K562 (cell line): ENCODE measurements around the gene IL2. TPM values are rescaled to one million over a fixed set of nuclear protein-coding genes. Genes with fewer than 3 reads are reported as not detected.

Source experiments
- ARID1B ChIP-seq: fragments of 450-650 bp; IDR thresholded peaks from 2 replicates; pipeline ENCODE4 v1.6.1; 2016; ENCODE audit warnings: antibody characterized with exemption, mild to moderate bottlenecking, inconsistent platforms
- ATF7 ChIP-seq: fragments of 450-650 bp; IDR thresholded peaks from 2 replicates; pipeline ENCODE4 v1.7.1; 2014; ENCODE audit warnings: mild to moderate bottlenecking, moderate library complexity
- CUX1 ChIP-seq: fragments of 200-800 bp; sonication (Bioruptor generic); IDR thresholded peaks from 2 replicates; pipeline ENCODE4 v1.6.1; 2016; ENCODE audit warnings: missing genetic modification characterization, missing compliant biosample characterization
- EGR1 ChIP-seq: fragments of 450-650 bp; conservative IDR thresholded peaks from 2 replicates; pipeline ENCODE4 v1.6.1; 2017; ENCODE audit warnings: mild to moderate bottlenecking
- FOSL1 ChIP-seq: fragments of 200-800 bp; sonication (Bioruptor generic); conservative IDR thresholded peaks from 2 replicates; pipeline ENCODE4 v1.6.1; 2016; ENCODE audit warnings: missing genetic modification characterization, missing compliant biosample characterization
- FOXM1 ChIP-seq, 2 experiments: fragments of 450-650 bp in 1 of 2; sonication (generic) in 1 of 2; formaldehyde crosslinking in 1 of 2; IDR thresholded peaks; 2 replicates each; pipeline versions ENCODE4 v1.6.1 to v1.9.0; 2017 to 2022; ENCODE audit warnings: low read depth in 2 of 2, mild to moderate bottlenecking in 2 of 2, missing genetic modification reagents in 1 of 2, moderate library complexity in 1 of 2
- MAFG ChIP-seq: fragments of 450-650 bp; conservative IDR thresholded peaks from 2 replicates; pipeline ENCODE4 v1.6.1; 2016; ENCODE audit warnings: missing genetic modification characterization, missing compliant biosample characterization
- MAFK ChIP-seq: IDR thresholded peaks from 2 replicates; pipeline ENCODE4 v1.6.1; 2011; ENCODE audit warnings: low read length, improper control_type of control experiment
- MEF2A ChIP-seq: IDR thresholded peaks from 2 replicates; pipeline ENCODE4 v1.6.1; 2011; ENCODE audit warnings: low read depth, mild to moderate bottlenecking, low read length, moderate library complexity; ENCODE audit not compliant: control insufficient read depth
- MYBL2 ChIP-seq, 2 experiments: fragments of 450-650 bp in 1 of 2; sonication (generic) in 1 of 2; formaldehyde crosslinking in 1 of 2; IDR thresholded peaks; 2 replicates each; pipeline versions ENCODE4 v1.6.1 to v1.8.1; 2017 to 2022; ENCODE audit warnings: borderline replicate concordance in 1 of 2, inconsistent platforms in 1 of 2, low read depth in 1 of 2, mild to moderate bottlenecking in 1 of 2, missing genetic modification reagents in 1 of 2, moderate library complexity in 1 of 2
- PBX2 ChIP-seq, 2 experiments: IDR thresholded peaks in 1 of 2; conservative IDR thresholded peaks in 1 of 2; 2 replicates each; pipeline ENCODE4 v1.6.1; 2016; ENCODE audit warnings: low read depth in 2 of 2, mild to moderate bottlenecking in 1 of 2, missing compliant biosample characterization in 1 of 2, missing genetic modification characterization in 1 of 2, moderate library complexity in 1 of 2
- PKNOX1 ChIP-seq: fragments of 450-650 bp; IDR thresholded peaks from 2 replicates; pipeline ENCODE4 v1.6.1; 2016
- SMARCB1 ChIP-seq: IDR thresholded peaks from 2 replicates; pipeline ENCODE4 v1.6.1; 2011; ENCODE audit warnings: improper control_type of control experiment, low read depth; ENCODE audit not compliant: insufficient read length
- SMARCE1 ChIP-seq: fragments of 450-650 bp; IDR thresholded peaks from 2 replicates; pipeline ENCODE4 v1.7.1; 2016; ENCODE audit warnings: mild to moderate bottlenecking
- ZNF3 ChIP-seq: fragments of 250-450 bp; sonication (Bioruptor Pico); IDR thresholded peaks from 2 replicates; pipeline ENCODE4 v1.5.0; 2021; ENCODE audit warnings: mild to moderate bottlenecking, moderate library complexity
- ZNF384 ChIP-seq: IDR thresholded peaks from 2 replicates; pipeline ENCODE4 v1.6.1; 2012; ENCODE audit warnings: low read depth, low read length, improper control_type of control experiment
- ZNF57 ChIP-seq: fragments of 450-650 bp; formaldehyde crosslinking; IDR thresholded peaks from 2 replicates; pipeline ENCODE4 v1.4.0; 2020; ENCODE audit warnings: mild to moderate bottlenecking, moderate library complexity
- ZNF707 ChIP-seq: fragments of 250-450 bp; sonication (Bioruptor Pico); conservative IDR thresholded peaks from 2 replicates; pipeline ENCODE4 v1.8.0; 2022; ENCODE audit warnings: inconsistent platforms, mild to moderate bottlenecking, moderate library complexity
- polyA plus RNA-seq, 8 experiments: library from polyadenylated mRNA; depleted of rRNA in 4 of 8; stranded (reverse) in 5 of 8; unstranded in 3 of 8; fragments of >200 nt; fragmentation: Nextera tagmentation in 2 of 8; fragmentation: Illumina TruSeq in 1 of 8; extraction: Ambion mirVana in 2 of 8; extraction: Trizol in 1 of 8; gene quantifications; 2 replicates each; pipeline versions ENCODE4 v1.2.1 to v1.2.3, GENCODE V29; 2011 to 2014; ENCODE audit warnings: inconsistent platforms in 1 of 8, missing spikeins in 1 of 8
- total RNA-seq, 7 experiments: library from RNA; depleted of rRNA in 6 of 7; stranded (reverse); fragments of >200 nt in 6 of 7; fragmentation: Illumina TruSeq in 2 of 7; extraction: Trizol in 2 of 7; gene quantifications; 2 replicates each; pipeline versions ENCODE4 v1.2.1 to v1.2.3, GENCODE V29; 2011 to 2021; ENCODE audit warnings: low replicate concordance in 1 of 7

The IL2 gene
- total and polyA plus RNA-seq, 9 of the 15 experiments (the other 6 are each of a cell fraction or from before 2014, with no cell fraction given): 0.11 to 0.89 TPM; not detected in 7

GRCh38 chr4:122480655-122481487 lies 24.3 kb upstream of the IL2 start (continued):
- TF ChIP-seq ATF7 (no peak), MAFG (tag) (peak; percentile 41), ZNF57 (no peak), FOXM1 (IDR thresholded peaks at IDR 0.05; ENCODE audit: low read depth) (peak; percentile 27; the same call in 1 of the 2 replicates), FOXM1 (CRISPR knock-in tag; IDR thresholded peaks at IDR 0.05; ENCODE audit: low read depth) (no peak), CUX1 (CRISPR knock-in tag) (peak; percentile 88), FOSL1 (tag) (0 out of 2 replicates have a peak, but pooled peaks have one; percentile 11), MEF2A (no peak), SMARCE1 (peak; percentile 89), ZNF707 (CRISPR knock-in tag) (no peak), SMARCB1 (peak; percentile 80), EGR1 (no peak), MYBL2 (IDR thresholded peaks at IDR 0.05; ENCODE audit: low read depth) (0 out of 2 replicates have a peak, but pooled peaks have one; percentile 28), MYBL2 (CRISPR knock-in tag; IDR thresholded peaks at IDR 0.05; ENCODE audit: borderline replicate concordance) (no peak), ARID1B (peak; percentile 81), ZNF384 (no peak), PKNOX1 (peak; percentile 95), ZNF3 (CRISPR knock-in tag) (no peak), PBX2 (CRISPR knock-in tag; IDR thresholded peaks at IDR 0.05; ENCODE audit: low read depth) (no peak), PBX2 (tag; conservative IDR thresholded peaks at IDR 0.05; ENCODE audit: low read depth) (peak; percentile 95), MAFK (peak; percentile 7; the same call in 1 of the 2 replicates)
